Lower lobe of right lung (tissue), 2 donors: ENCODE measurements around the gene SLC23A3. TPM values are rescaled to one million over a fixed set of nuclear protein-coding genes. Genes with fewer than 3 reads are reported as not detected.
A peak's percentile ranks its signal among the peaks of the same experiment; 100 is the strongest.

ENCODE experiments used
- ATAC-seq, 2 donors: fragments of 200-7000 bp; cut with Tn5 transposase; one replicate each; pipeline ENCODE4 v1.9.1; 2020 to 2022; ENCODE audit warnings: mild to moderate bottlenecking in 2 of 2, moderate library complexity in 2 of 2
- DNase-seq: peaks from one replicate; pipeline ENCODE4 v3.0.0-alpha.2; 2020
- H3K27ac ChIP-seq: fragments of 200-600 bp; one replicate; pipeline ENCODE4 v1.8.0; 2022
- H3K27me3 ChIP-seq: fragments of 200-600 bp; one replicate; pipeline ENCODE4 v1.8.0; 2022; ENCODE audit warnings: low read depth
- H3K36me3 ChIP-seq: fragments of 200-600 bp; one replicate; pipeline ENCODE4 v1.8.0; 2022; ENCODE audit warnings: mild to moderate bottlenecking
- H3K4me1 ChIP-seq: fragments of 200-600 bp; one replicate; pipeline ENCODE4 v1.8.0; 2022
- H3K4me3 ChIP-seq: fragments of 200-600 bp; one replicate; pipeline ENCODE4 v1.8.0; 2022; ENCODE audit warnings: mild to moderate bottlenecking
- H3K9me3 ChIP-seq: fragments of 200-600 bp; one replicate; pipeline ENCODE4 v1.8.0; 2022
- intact Hi-C: fragments of 100-400 bp; cut with DNase I; formaldehyde crosslinking; loops from one replicate; pipeline ENCODE4 v1.11.0; 2022
- total RNA-seq: library from RNA; stranded (reverse); fragmentation: NEBNext Ultra II Directional; extraction: Animal tissue kit (Norgen Biotek cat#: 25700); gene quantifications from one replicate; pipeline ENCODE4 v1.2.1, GENCODE V29; 2021
- TF ChIP-seq, protein P1 (sequence below): fragments of 200-600 bp; IDR thresholded peaks from one replicate; pipeline ENCODE4 v1.8.0; 2022; ENCODE audit warnings: antibody characterized with exemption, mild to moderate bottlenecking
- donor health status: DM: no; HTN: yes; CAD: no; lungs with severe emphysema.

SLC23A3 gene
- total RNA-seq, 1 donor from 2014 or later = 3.4 TPM

GRCh38 chr2:219175486-219175885 lies 5.7 kb upstream of the SLC23A3 start:
- intact Hi-C loops = no loop called here
- Histone ChIP-seq H3K9me3 (no peaks in the 10 kb centered on the region), H3K36me3 (peaks cover 52% of the 10 kb centered on the region), H3K4me3 (peak overlapping the region; percentile 99), H3K27me3 (no peaks in the 10 kb centered on the region), H3K4me1 (peaks cover 48% of the 10 kb centered on the region), H3K27ac (peak overlapping the region; percentile 99)
- DNase-seq (no peak), ATAC-seq (no peak)
- TF ChIP-seq, protein P1, sequence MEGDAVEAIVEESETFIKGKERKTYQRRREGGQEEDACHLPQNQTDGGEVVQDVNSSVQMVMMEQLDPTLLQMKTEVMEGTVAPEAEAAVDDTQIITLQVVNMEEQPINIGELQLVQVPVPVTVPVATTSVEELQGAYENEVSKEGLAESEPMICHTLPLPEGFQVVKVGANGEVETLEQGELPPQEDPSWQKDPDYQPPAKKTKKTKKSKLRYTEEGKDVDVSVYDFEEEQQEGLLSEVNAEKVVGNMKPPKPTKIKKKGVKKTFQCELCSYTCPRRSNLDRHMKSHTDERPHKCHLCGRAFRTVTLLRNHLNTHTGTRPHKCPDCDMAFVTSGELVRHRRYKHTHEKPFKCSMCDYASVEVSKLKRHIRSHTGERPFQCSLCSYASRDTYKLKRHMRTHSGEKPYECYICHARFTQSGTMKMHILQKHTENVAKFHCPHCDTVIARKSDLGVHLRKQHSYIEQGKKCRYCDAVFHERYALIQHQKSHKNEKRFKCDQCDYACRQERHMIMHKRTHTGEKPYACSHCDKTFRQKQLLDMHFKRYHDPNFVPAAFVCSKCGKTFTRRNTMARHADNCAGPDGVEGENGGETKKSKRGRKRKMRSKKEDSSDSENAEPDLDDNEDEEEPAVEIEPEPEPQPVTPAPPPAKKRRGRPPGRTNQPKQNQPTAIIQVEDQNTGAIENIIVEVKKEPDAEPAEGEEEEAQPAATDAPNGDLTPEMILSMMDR = no peak

DNA sequence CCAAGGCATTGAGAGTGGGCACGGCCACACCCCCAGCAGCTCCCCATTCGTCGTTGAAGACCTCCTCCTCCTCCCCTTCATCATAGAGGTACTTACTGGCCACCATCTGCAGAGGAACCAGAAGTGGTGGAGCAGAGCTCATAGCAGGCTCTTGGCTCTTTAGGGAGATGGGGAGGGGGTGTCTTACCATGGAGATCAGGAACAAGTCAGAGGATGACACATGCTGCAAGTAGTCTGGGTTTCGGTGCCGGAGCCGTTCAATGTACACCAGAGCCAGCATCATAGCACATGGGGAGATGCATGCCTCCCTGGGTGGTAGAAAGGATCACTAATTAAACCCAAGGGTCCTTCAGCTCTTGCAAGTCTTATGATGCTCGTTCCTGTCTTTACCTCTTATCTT lies 5.0 kb upstream of the SLC23A3 start:
- H3K4me1 ChIP-seq = peaks cover 48% of the 10 kb centered on the region
- H3K4me3 ChIP-seq = no peak overlapping the region
- H3K9me3 ChIP-seq = no peaks in the 10 kb centered on the region
- ATAC-seq = no peak
- no peaks in the 10 kb centered on the region for H3K27me3 ChIP-seq
- intact Hi-C loops = no loop called here
- no peak overlapping the region for H3K27ac ChIP-seq
- H3K36me3 ChIP-seq = peaks cover 45% of the 10 kb centered on the region
- DNase-seq = no peak
- TF ChIP-seq, protein P1 = no peak

DNA sequence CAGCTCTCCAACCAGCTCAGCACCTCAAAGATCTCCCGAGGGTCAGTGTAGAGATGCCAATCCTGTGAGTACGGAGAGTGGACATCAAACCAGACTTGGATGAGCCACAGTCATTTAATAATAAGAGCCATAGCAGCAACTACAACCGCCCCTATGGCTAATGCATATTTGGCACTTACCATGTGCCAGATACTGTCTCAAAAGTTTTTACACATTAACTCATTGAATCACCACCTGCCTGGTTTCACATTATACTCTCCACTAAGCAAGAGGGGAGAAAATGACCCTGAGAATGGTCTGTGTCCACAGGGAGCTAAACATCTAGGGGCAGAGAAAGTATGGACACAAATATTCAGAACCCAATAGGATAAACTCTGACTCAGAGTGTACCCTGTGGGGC lies 4.3 kb upstream of the SLC23A3 start:
- no peak for DNase-seq
- Histone ChIP-seq H3K4me1 (peaks cover 42% of the 10 kb centered on the region), H3K36me3 (peaks cover 42% of the 10 kb centered on the region), H3K4me3 (no peak overlapping the region), H3K27me3 (no peaks in the 10 kb centered on the region), H3K9me3 (no peaks in the 10 kb centered on the region), H3K27ac (no peak overlapping the region)
- TF ChIP-seq, protein P1 = no peak
- no peak for ATAC-seq
- intact Hi-C loops = no loop called here

DNA sequence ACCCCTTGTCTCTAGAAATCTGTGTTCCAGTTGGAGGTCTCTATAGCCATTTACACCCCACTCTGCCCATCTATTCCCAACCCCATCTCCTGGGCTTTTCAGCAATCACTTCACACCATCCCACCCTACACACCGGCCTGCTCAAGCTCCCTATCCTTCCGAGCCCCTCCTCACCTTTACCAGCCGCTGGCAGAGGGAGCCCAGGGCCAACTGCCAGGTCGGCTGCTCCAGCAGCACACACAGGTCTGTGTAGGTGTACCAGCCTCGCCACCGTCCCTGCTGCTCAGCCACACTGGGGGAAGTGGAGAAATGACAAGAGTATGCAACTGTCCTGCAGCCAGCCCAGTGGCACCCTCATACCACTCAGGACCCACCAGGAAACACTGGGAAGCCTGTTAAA lies 3.3 kb upstream of the SLC23A3 start:
- H3K36me3 ChIP-seq = peaks cover 42% of the 10 kb centered on the region
- intact Hi-C loops = no loop called here
- TF ChIP-seq, protein P1 = no peak
- DNase-seq = no peak
- peaks cover 35% of the 10 kb centered on the region for H3K4me1 ChIP-seq
- no peak overlapping the region for H3K27ac ChIP-seq
- no peaks in the 10 kb centered on the region for H3K27me3 ChIP-seq
- ATAC-seq = no peak
- no peak overlapping the region for H3K4me3 ChIP-seq
- no peaks in the 10 kb centered on the region for H3K9me3 ChIP-seq

DNA sequence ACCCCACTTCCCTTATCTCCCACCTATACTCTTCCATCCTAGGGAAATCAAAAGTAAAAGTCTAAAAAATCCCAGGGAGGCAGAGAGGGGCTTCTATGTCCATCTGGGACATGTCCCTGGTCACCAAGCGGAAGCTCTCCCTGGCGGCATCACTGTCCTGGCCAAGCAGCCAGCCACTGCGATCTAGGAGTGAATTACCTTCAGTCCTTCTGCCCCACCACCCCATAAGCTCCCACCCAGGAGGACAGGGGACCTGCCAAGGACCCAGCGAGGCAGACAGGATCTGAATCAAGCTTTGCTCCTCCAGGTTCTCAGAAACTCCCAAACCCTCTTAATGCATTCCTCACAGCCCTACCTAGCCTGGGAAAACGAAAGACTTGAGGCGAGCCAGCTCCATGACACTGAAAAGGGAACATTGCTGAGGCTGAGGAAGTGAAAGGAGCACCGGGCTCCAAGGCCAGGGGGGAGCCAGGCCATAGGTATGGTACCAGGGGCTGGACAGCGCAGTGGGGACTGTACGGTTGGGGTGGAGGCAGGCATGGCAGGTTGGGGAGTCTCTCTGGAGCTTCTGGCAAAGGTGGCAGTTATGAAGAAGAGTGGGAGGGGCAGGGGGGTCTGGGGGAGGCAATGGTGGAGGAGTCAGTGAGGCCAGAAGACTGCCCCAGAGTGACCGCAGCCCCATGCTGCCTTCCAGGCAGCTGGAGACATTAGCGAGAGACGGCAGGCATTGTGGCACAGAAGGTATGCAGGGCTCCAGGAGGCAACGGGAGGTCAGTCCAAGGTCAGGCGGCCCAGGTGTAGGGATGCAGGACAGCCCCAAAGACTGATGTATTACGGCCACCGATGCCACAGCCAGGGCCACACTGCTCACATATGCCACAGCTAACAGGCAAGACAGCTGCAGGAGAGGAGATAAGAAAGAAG lies 2.7 kb upstream of the SLC23A3 start:
- Histone ChIP-seq H3K4me1 (peaks cover 35% of the 10 kb centered on the region), H3K27me3 (no peaks in the 10 kb centered on the region), H3K4me3 (no peak overlapping the region), H3K27ac (no peak overlapping the region), H3K9me3 (no peaks in the 10 kb centered on the region), H3K36me3 (peaks cover 42% of the 10 kb centered on the region)
- intact Hi-C loops = no loop called here
- ATAC-seq = no peak
- no peak for DNase-seq
- TF ChIP-seq, protein P1 = no peak
